ENCODE results near the gene ARHGAP9. TPM values are rescaled to one million over a fixed set of nuclear protein-coding genes. Genes with fewer than 3 reads are reported as not detected.

ARHGAP9 gene
- total and polyA plus RNA-seq, 12 donors = 0.83 to 17.7 (median 3.8) TPM

- Histone ChIP-seq H3K4me1 (peaks cover 5 to 41% (median 28%) of the 10 kb centered on the region in 9 donors), H3K4me3 (peak overlapping the region; percentile 33 to 91 (median 70)), H3K9me3 (no peaks in the 10 kb centered on the region), H3K27ac (peak overlapping the region in 4 of 10 donors; percentile 27 to 76 (median 63)), H3K27me3 (peaks cover 0 to 20% (median 0%) of the 10 kb centered on the region in 7 donors), H3K36me3 (no peaks in the 10 kb centered on the region)
- DNase-seq (no peak), ATAC-seq (no peak)
- TF ChIP-seq, protein P1, sequence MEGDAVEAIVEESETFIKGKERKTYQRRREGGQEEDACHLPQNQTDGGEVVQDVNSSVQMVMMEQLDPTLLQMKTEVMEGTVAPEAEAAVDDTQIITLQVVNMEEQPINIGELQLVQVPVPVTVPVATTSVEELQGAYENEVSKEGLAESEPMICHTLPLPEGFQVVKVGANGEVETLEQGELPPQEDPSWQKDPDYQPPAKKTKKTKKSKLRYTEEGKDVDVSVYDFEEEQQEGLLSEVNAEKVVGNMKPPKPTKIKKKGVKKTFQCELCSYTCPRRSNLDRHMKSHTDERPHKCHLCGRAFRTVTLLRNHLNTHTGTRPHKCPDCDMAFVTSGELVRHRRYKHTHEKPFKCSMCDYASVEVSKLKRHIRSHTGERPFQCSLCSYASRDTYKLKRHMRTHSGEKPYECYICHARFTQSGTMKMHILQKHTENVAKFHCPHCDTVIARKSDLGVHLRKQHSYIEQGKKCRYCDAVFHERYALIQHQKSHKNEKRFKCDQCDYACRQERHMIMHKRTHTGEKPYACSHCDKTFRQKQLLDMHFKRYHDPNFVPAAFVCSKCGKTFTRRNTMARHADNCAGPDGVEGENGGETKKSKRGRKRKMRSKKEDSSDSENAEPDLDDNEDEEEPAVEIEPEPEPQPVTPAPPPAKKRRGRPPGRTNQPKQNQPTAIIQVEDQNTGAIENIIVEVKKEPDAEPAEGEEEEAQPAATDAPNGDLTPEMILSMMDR (IDR thresholded peaks at IDR 0.05) = no peak
- 1 to 3% methylated on average over 19 of the region's 19 CpGs for WGBS, 2 donors
- intact Hi-C loops (cut with DNase I) = loop anchor here in 3 of 10 donors (5.0 to 10.0 kb wide), 3 partner anchors 161 to 246 kb away; partner anchors contain the start of gene NXPH4 (in 1 of the 3)
These were observed 18.8 kb downstream of the ARHGAP9 start for GRCh38 chr12:57460841-57461275.

GRCh38 chr12:57460468-57460784 lies 19.2 kb downstream of the ARHGAP9 start:
- H3K27me3 ChIP-seq = peaks cover 0 to 20% (median 0%) of the 10 kb centered on the region in 7 donors
- peak overlapping the region in 9 of 10 donors; percentile 52 to 91 (median 70) for H3K4me3 ChIP-seq
- TF ChIP-seq, protein P1 (IDR thresholded peaks at IDR 0.05) = no peak
- intact Hi-C loops (cut with DNase I) = loop anchor here in 3 of 10 donors (5.0 to 10.0 kb wide), 3 partner anchors 162 to 246 kb away; partner anchors contain the start of gene NXPH4 (in 1 of the 3)
- peaks cover 5 to 41% (median 30%) of the 10 kb centered on the region in 9 donors for H3K4me1 ChIP-seq
- DNase-seq = no peak
- ATAC-seq = no peak
- H3K27ac ChIP-seq = peak overlapping the region in 4 of 10 donors; percentile 52 to 84 (median 75)
- WGBS, 2 donors = 5 to 6% methylated on average over 6 of the region's 6 CpGs
- no peaks in the 10 kb centered on the region for H3K36me3 ChIP-seq
- no peaks in the 10 kb centered on the region for H3K9me3 ChIP-seq

DNA sequence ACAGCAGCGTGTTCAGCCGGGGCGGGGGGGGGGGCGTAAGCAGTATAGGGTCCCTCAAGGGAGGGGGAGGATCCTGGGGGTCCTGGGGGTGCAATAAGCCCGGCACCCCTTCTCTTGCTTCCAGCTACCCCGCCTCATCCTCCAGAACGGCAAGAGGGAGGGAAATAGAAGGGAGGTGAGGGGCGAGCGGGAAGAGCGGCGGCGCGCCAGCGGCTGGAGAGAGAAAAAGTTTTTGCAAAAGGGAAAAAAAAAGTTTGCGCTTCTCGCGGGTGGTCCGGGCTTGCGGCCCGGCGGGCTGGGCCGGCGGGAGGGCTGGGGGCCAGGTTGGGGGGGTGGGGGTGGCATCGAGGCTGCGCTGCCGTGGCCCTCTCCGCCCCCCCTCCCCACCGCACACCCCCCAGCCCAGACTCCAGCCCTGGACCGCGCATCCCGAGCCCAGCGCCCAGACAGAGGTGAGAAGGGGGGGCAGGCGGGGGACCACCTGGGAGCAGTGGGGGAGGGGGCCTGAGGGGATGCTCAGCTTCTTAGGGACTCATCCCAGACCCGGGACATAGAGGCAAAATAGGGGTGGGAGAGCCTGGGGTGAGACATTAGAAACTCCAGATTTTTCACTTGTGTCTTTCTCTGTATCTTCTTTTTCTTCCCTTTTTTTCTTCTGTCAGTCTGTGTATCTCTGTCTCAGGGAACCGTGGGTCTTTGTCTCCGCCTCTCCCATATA lies 19.8 kb downstream of the ARHGAP9 start, which contains the start of gene GLI1:
Gene GLI1 (plus strand): TSS at position 36 of the 718 bp plus-strand sequence. CDS start 3,907 bp downstream, outside the sequence.
- intact Hi-C loops (cut with DNase I) = loop anchor here in 7 of 10 donors (5.0 to 10.0 kb wide), 5 partner anchors 162 to 245 kb away; partner anchors contain the start of genes B4GALNT1 (in 2 of the 7) and NXPH4 (in 1 of the 7)
- 1% methylated on average over 29 to 36 of the region's 36 CpGs for WGBS, 2 donors
- ATAC-seq (peak in 4 of 8 donors; percentile 28 to 47 (median 41)), DNase-seq (no peak)
- Histone ChIP-seq H3K27me3 (peaks cover 0 to 20% (median 0%) of the 10 kb centered on the region in 7 donors), H3K27ac (peak within 1 kb of the TSS in 9 of 10 donors; percentile 52 to 91 (median 84)), H3K9me3 (no peaks in the 10 kb centered on the region), H3K36me3 (no peaks in the 10 kb centered on the region), H3K4me3 (peak within 1 kb of the TSS; percentile 52 to 91 (median 70)), H3K4me1 (peaks cover 5 to 41% (median 30%) of the 10 kb centered on the region in 9 donors)
- TF ChIP-seq, protein P1 (IDR thresholded peaks at IDR 0.05) = no peak

DNA sequence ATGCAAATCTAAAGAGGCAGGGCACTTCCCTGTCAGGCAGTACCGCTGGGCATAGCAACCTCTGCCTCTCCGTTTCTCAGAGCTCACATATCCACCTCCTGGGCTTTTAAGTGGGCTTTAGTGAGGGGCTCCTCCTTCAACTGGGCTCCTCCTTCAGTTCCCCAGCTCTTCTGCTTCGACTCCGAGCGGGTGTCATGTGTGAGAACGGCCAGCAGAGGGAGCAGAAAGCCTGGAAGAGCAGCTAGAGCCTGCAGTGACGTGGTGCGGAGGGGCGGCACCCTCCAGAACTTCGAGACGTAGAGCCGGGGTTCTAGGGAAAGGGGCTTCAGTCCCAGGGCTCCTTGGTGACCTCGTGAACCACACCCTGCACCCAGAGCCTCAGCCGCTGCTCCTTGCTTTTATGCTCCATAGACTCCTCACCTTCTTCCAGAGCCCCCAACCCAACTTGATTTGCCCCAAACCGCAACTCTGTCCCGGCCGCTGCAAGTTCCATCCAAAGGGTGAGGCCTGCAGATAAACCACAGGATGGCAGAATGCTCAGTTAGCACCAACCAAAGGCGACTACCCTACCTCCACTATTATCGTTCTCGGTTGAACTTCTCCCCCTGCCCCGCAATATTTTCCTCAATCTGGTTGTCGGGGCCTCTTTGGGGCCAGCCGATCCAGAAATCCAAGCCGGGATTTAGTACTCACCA lies 20.5 kb downstream of the ARHGAP9 start:
- TF ChIP-seq, protein P1 (IDR thresholded peaks at IDR 0.05) = peak; percentile 90 to 98 (median 96)
- 0% methylated on average over 24 of the region's 24 CpGs for WGBS, 2 donors
- H3K4me1 ChIP-seq = peaks cover 5 to 41% (median 30%) of the 10 kb centered on the region in 9 donors
- intact Hi-C loops (cut with DNase I) = loop anchor here in 4 of 10 donors (5.0 to 10.0 kb wide), 3 partner anchors 166 to 197 kb away; partner anchors contain the start of gene B4GALNT1 (in 2 of the 4)
- ATAC-seq (peak; percentile 71 to 87 (median 77)), DNase-seq (peak; percentile 93 to 95)
- no peaks in the 10 kb centered on the region for H3K9me3 ChIP-seq
- peak overlapping the region; percentile 52 to 91 (median 70) for H3K4me3 ChIP-seq
- peaks cover 0 to 20% (median 0%) of the 10 kb centered on the region in 7 donors for H3K27me3 ChIP-seq
- no peaks in the 10 kb centered on the region for H3K36me3 ChIP-seq
- peak overlapping the region in 9 of 10 donors; percentile 52 to 91 (median 84) for H3K27ac ChIP-seq
